NCI-H2196 (cell line): ENCODE results near the gene ERGIC3.

Experiments used
- DNase-seq: peaks from one replicate; lab custom pipeline; 2025; ENCODE audit not compliant: unreplicated experiment; lab: John Stamatoyannopoulos, UW

ERGIC3 gene

DNA sequence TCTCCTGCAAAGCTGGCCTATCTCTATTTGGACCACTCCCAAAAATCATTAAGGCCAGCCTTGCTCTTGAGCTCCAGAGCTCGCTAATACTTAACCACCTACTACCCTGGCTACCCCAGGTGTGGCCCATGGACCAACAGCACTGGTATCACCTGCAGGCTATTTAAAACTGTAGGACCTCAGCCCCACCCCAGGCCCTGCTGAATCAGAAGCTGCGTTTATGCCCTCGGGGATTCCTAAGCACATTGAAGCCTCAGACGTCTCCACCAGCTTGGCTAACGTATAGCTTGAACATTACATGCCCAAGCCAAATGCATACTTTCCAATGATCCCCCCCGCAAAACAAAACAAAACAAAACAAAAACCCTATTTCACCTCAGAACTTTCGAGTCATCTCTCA, 54.0 kb downstream of the ERGIC3 start:
- DNase-seq, result no peak

DNA sequence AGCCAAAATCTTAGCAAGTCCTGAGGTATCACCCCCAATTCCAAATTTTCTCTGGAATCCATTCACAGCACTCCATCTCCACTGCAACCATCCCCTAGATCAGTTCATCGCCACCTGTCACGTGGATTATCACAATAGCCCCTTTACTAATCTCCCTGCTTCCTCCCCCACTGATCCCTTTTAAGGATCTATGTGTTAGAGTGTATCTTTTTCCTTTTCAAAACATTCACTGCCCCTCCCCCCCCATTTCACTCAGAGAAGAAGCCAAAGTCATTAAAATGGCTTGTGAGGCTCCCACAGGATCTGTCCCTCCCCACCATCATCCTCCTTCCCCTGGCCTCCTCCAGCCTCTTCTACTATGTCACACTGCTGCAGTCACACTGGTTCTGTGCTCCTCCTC, 55.3 kb downstream of the ERGIC3 start:
- DNase-seq, result no peak

DNA sequence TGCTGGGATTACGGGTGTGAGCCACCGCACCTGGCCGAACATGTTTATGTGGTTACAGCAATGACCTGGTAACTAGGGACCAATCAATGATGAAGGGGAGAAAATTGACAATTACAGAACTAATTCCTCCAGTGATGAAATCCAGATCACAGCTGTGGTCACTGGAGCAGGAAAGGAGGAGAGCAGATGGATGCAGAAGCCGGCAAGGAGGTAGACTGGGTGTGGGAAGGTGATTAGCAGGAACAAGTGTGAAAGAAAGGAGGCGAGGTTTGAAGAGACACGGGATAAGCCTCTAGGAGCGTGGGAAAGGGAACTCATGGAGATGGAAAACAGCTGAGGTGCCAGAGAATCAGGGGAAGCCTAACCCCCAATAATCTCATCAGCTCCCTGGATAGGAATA, 56.6 kb downstream of the ERGIC3 start:
- DNase-seq, result no peak

DNA sequence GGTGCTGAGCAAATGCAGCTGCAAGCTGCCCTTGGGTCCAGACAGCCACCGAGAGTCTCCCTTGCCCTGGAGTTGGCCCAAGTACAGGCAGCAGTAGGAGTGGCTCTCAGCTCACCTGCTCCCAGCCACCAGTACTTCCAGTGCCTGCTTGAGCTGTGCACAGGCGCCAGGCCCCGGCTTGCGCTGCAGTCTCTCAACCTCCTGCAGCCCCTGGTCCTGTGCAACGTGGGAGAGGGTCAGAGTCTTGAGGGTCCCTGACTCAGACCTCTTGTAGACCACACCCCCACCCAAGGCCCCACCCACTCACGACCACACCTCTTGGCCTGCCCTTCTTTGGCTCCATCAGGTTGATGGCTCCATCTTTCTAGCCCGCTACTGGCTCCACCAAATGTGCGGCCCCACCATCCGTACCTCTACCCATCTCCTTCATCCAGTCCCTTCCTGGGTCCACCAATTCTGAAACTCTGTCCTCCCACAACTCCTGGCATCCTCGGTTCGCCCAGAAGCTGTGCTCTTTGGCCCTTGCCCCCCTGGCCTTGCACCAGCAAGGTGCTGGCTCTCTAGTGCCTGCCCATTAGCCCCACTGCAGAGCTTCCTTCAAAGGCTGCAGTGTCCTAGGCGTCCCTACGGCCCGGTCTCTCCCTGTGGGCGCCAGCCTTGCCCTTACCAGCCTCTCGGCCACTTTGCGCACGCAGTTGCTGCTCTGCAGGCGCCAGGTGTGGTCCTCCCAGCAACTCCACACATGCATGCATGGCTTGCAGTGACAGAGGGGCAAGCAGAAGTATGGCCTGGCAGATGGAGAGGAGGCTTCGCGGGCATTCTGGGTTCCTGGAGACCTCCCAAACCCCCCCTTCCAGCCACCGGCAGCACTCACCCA, 57.3 kb downstream of the ERGIC3 start:
- peak; percentile 79 for DNase-seq

DNA sequence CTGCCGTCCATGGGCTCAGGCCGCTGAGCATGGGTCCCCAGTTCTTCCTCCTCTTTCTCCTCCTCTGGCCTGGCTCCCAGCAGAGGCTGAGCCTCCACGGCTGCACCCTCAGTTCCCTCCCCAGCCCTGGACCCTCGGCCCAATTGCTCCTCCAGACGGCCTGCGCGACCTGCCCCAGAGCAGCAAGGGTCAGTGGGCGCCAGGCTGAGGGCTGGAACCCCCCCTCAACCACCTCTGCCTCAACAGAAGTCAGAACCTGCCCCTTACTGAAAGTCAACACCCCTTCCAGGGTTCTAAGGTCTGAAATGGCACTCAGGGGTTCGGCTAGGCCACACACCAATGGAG, 57.9 kb downstream of the ERGIC3 start:
- no peak for DNase-seq

DNA sequence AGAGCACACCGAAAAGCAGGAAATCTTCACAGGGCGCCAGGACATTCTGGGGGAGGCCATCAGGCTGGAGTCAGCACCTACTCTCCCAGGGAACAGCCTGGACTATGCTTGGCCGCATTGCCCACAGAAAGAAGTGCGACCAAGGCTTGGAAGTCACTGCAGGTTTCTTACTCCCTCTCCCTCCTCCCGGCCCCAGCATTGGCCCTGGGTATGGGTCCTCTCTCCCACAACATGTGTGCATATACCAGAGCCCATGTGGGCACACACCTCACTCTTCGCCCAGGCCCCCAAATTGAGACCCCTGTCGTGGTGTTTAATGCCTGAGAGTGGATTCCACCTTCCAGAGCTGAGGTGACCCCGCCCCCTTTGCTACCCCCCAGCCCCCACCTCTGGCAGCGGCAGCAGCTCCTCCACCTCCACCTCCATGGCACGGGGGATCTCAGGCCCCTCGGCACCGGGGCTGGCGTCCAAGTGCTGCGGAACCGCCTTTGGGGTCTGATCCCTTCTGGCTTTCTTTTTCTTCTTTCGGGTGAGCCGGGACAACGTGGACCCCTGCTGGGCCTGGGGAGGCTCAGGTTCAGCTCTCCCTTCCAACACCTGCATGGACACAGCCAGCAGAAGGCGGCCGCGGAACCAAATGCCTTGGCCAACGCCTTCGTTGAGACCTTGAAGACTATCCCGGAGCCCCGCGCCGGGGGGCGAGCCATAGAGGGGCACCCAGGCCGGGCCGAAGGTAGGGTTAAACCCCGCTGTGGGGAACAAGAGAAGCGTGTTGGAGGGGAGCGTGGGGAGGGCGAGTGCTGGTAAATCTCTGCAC, 58.5 kb downstream of the ERGIC3 start:
- DNase-seq, result no peak

DNA sequence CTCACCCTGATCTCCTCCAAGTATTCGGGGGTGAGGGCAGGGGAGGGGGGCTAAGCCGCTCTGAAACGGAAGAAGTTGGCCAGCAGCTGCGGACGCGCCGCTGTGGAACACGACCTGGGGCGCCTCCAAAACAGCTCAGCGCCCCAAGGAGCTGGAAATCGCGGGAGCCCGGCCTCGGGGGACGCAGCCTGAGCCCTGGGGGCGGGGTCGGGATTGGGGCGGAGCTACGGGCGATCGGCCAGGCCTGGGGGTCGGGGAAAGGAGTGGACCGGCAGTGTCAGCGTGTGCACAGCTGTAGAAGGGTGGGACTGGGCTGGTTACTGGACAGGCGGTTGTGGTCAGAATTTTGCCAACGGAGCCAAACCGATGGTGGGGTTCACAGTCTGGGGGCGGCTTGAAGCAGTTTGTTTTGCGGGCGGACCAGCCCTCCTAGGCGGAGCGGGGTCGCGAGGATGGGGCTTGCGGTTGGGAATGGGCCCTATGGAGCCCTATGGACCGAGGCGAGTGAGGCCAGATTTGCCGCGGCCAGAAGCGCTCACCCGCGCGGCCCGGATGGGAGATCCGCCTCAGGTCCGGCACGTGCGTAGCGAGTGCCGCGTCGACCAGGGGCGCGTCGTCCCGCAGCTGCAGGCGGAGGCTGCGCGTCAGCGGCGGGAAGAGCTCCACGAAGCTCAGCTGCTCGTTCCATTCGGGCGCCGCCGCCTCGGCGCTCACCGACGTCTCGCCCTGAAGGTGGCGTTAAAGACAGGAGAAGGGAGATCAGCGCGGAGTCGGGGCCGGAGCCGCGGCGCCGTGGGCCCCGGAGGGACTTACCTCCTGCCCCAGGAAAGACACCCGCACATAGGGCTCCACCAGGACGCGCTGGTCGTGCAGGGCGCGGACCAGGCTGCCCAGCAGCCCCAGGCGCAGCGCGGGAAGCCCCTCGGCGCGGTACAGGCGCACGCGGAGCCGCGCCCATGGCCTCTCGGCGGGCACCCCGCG, 59.4 kb downstream of the ERGIC3 start:
- peak; percentile 84 for DNase-seq

DNA sequence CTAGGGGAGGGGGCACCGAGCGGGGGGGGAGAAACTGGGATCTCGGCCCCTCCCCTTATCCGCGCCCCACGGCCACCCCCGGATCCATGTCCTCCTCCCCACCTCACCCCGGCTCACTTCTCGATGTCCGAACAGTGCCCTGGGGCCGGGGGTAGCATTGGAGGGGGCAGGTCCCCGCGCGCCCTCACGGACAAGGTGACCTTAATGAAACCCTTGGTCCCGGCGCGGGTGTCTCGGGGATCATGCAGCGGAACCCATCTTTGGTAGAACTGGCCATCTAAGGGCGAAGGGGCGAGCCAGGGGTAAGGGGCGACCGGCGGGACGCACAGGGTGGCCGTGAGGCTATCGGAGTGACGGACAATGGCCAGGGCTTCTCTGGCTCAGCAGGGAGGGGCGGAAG, 60.1 kb downstream of the ERGIC3 start:
- no peak for DNase-seq

DNA sequence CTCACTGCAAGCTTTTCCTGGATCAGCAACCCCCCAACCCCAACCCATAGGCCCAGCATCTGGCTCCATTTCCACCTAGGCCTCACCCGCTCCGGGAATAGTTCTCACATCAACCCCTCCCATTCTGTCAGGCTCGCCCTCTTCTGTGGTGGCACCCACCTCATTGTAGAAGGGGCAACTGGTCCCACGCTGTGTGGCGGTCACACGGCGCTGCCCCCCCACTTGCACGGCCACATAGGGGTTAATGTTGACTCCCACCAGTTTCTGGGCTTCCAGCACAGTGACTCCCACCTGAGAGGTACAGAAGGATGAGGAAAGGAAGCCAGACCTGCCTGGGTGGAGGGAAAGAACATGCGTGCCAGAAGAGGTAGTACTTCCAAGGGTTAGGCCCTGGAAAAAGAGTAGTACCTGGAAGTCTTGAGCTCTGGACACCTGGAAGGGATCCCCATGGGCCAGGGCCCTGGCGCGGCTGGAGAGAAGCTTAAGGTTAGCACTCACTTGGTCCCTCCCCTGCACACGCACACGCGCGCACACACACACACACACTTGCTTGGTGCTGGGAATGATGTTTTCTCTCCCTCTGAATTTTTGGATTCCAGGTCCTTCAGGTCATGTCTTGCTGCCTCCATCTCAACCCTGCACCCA, 61.1 kb downstream of the ERGIC3 start:
- DNase-seq, result no peak

DNA sequence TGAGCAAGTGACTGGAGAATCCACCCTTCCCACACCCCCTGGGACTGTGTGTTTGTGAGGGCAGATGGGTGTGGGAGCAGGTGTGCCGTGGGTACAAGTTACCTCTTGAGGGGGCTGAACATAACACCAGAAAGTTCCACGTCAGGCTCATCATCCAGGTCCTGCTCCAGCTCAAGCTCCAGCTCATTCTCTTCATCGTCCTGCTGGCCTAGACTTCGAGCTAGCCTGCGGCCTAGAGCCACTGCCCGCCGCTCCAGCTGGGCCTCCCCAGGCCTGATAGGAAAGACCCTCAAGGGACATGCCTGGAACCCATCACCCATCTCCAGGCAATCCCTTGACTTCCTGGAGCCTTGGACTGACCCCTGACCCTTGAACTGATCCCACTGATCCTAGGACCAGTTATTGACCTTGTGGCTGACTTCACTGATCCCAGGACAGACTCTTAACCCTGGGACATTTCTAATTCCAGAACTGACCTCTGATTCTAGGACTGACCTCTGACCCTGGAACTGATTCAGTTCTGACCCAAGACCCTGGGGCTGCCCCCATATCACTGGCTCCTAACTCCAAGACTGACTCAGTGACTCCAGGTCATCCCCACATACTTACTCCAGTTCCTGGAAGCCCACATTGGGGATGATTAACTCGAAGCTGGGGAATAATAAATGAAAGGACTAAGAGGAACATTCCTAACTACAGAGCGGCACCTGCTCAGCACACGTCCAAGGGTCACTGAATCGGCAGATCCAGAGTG, 62.0 kb downstream of the ERGIC3 start:
- DNase-seq, result no peak

DNA sequence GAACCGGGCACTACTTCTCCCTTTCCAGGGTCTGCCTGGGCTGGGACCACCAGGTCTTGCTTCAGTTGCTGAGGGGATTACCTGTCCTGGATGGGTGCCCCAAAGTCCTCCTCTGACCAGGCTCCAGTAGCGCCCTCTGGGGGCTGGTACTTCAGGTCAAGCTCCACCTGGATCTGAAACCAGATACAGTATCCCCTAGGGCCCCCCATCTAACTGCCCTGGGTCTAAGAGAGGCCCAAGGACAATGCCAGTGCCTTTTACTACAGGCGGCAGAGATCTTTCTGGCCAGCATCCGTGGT, 62.5 kb downstream of the ERGIC3 start:
- DNase-seq, result peak; percentile 29

DNA sequence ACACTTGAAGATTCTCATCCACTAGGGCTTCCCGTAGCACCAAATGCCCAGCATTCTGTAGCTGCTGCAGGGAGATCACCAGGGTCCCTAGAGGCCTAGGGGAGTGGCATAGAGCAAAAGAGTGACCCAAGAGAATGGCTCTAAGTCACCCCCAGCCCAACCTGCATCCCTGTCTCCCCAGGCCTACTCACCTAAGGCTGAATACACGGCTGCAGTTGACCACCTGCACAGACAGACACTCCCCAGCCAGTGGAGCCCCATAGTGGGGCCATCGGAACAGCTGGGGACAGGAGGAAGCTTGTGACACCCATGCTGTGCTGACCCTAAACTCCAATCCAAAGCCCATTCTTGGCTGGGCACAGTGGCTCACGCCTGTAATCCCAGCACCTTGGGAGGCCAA, 64.2 kb downstream of the ERGIC3 start:
- no peak for DNase-seq
